Activated CD4-positive, alpha-beta T cell treated with anti-CD3 and anti-CD28 coated beads for 36 hours (primary cell): Measurements from ENCODE around the gene NHS. TPM values are rescaled to one million over a fixed set of nuclear protein-coding genes. Genes with fewer than 3 reads are reported as not detected.

ENCODE experiments used
- ATAC-seq: fragments of 200-7000 bp; cut with Tn5 transposase; one replicate; pipeline ENCODE4 v1.10.0; 2021; ENCODE audit warnings: mild to moderate bottlenecking, moderate library complexity
- CTCF ChIA-PET: fragments of 350-600 bp; sonication (Branson Sonifier 250); formaldehyde crosslinking; loops from one replicate; lab custom pipeline; 2021; ENCODE audit warnings: antibody characterized with exemption; lab: Charles Lee
- POLR2A ChIA-PET: fragments of 350-600 bp; sonication (Branson Sonifier 250); formaldehyde crosslinking; loops from one replicate; lab custom pipeline; 2021; ENCODE audit warnings: antibody characterized with exemption, inconsistent platforms; lab: Charles Lee
- DNase-seq: peaks from one replicate; pipeline ENCODE4 v3.0.0-alpha.2; 2020
- H3K27ac Mint-ChIP-seq: one replicate; pipeline ENCODE4 v1.8.0; 2021; ENCODE audit warnings: mixed read lengths
- H3K27me3 Mint-ChIP-seq: one replicate; pipeline ENCODE4 v1.8.0; 2021; ENCODE audit warnings: mixed read lengths
- H3K36me3 Mint-ChIP-seq: one replicate; pipeline ENCODE4 v1.8.0; 2021; ENCODE audit warnings: low read depth, mixed read lengths
- H3K4me1 Mint-ChIP-seq: one replicate; pipeline ENCODE4 v1.8.0; 2021; ENCODE audit warnings: mixed read lengths
- H3K4me3 Mint-ChIP-seq: one replicate; pipeline ENCODE4 v1.8.0; 2021; ENCODE audit warnings: mild to moderate bottlenecking, moderate library complexity, mixed read lengths
- H3K9me3 Mint-ChIP-seq: one replicate; pipeline ENCODE4 v1.8.0; 2021; ENCODE audit warnings: low read depth, mixed read lengths
- intact Hi-C, 2 experiments: fragments of 100-400 bp; cut with DNase I in 1 of 2; cut with micrococcal nuclease in 1 of 2; formaldehyde crosslinking; loops; one replicate each; pipeline versions ENCODE4 v1.14.2 to v1.15.1; 2022 to 2024; cut with DNase I, micrococcal nuclease
- total RNA-seq, 2 experiments: library from RNA; stranded (reverse); gene quantifications; one replicate each; pipeline ENCODE4 v1.2.3, GENCODE V29; 2021

The NHS gene
- total RNA-seq, 2 experiments from 2014 or later, result 6.7 to 10.2 TPM

DNA sequence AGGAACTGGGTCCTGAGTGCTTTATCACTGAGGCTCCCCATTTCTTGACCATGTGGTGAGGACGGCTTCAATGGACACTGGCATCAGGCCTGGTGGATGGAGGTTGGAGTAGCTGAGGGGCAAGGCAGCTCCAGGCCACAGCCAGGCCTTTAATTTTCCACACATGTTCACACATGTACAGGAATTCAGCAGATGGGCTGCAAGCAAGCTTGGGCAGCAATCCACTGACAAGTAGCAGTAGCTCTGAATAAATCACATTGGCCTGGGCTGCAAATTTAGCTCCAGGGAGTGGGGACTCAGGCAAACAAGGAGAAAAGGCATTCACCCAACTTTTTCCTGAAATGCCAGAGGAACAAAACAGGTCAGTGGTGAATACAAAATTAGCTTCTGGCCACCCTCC lies 254.5 kb downstream of the NHS start:
- ChIA-PET CTCF (no interaction called here), POLR2A (no interaction called here)
- intact Hi-C loops, result no loop called here
- H3K27me3 Mint-ChIP-seq, result peaks cover 2% of the 10 kb centered on the region
- no peaks in the 10 kb centered on the region for H3K9me3 Mint-ChIP-seq
- no peaks in the 10 kb centered on the region for H3K36me3 Mint-ChIP-seq
- H3K27ac Mint-ChIP-seq, result no peak overlapping the region
- DNase-seq (no peak), ATAC-seq (no peak)
- H3K4me3 Mint-ChIP-seq, result no peak overlapping the region
- peaks cover 6% of the 10 kb centered on the region for H3K4me1 Mint-ChIP-seq

DNA sequence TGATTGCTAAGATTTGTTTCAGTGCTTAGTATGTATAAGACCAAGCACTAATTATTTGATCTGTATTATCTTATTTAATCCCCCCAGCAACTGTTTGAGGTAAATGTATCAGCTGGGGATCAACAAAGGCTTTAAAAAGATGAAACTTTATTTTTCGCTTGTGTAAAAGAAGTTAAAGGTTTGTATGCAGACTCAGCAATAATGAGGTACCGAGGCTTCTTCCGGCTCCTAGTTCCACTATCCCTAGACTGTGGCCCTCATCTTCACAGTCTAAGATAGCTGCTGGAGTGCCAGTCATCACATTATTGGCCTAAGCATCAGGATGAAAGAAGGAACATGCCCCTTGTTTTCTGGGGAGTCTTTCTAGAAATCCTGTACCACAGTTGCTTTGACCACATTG lies 256.6 kb downstream of the NHS start:
- POLR2A ChIA-PET, result no interaction called here
- intact Hi-C loops, result loop anchor here in 1 of 2 experiments (2.0 kb wide), 1 partner anchor 23 kb away; no protein-coding TSS in a partner anchor
- Mint-ChIP-seq H3K4me3 (no peak overlapping the region), H3K27me3 (no peaks in the 10 kb centered on the region), H3K4me1 (peaks cover 6% of the 10 kb centered on the region), H3K36me3 (no peaks in the 10 kb centered on the region), H3K27ac (no peak overlapping the region), H3K9me3 (no peaks in the 10 kb centered on the region)
- CTCF ChIA-PET, result no interaction called here
- ATAC-seq, result no peak
- DNase-seq, result no peak

DNA sequence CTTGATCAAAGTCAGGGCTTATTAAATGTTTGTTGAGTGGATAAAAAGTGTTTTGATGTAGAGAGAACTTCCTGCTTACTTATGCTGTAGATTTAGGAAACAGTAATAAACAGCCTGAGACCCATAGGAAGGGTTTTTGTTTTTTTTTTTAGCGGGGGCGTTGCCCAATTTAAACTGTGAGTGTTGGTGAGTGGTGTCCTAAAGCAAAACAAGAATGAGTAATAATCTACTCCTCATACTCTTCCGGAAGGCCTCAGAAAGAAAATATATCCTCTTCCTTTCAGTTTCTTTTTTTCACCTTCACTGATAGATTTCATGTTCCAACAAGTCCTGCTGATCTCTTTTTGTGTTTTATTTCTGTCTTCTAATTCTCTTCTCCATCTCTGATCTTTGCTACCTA lies 257.9 kb downstream of the NHS start:
- CTCF ChIA-PET, result no interaction called here
- no peaks in the 10 kb centered on the region for H3K27me3 Mint-ChIP-seq
- H3K9me3 Mint-ChIP-seq, result no peaks in the 10 kb centered on the region
- intact Hi-C loops, result loop anchor here in 1 of 2 experiments (2.0 kb wide), 1 partner anchor 22 kb away; no protein-coding TSS in a partner anchor
- no peaks in the 10 kb centered on the region for H3K36me3 Mint-ChIP-seq
- DNase-seq (no peak), ATAC-seq (peak; percentile 44)
- peaks cover 6% of the 10 kb centered on the region for H3K4me1 Mint-ChIP-seq
- POLR2A ChIA-PET, result no interaction called here
- H3K4me3 Mint-ChIP-seq, result no peak overlapping the region
- peak overlapping the region; percentile 76 for H3K27ac Mint-ChIP-seq

DNA sequence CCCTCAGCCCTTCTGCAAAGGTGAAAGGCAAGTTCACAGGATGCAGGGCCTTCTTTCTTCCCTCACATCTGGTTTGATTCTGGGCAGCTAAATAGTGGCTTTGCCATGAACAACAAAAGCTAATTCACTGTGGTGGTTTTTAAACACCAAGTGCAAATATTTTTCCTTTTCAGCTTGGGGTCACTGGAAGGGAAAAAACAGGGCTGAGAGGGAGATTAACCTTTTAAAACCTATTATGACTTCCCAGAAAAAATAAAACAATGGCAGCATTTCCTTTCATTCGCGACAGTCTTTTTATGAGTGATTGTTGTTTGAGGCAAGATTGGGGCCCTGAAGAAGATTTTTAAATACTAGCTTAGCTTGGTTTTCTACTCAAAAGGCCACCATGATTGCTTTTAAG lies 258.5 kb downstream of the NHS start:
- POLR2A ChIA-PET, result no interaction called here

DNA sequence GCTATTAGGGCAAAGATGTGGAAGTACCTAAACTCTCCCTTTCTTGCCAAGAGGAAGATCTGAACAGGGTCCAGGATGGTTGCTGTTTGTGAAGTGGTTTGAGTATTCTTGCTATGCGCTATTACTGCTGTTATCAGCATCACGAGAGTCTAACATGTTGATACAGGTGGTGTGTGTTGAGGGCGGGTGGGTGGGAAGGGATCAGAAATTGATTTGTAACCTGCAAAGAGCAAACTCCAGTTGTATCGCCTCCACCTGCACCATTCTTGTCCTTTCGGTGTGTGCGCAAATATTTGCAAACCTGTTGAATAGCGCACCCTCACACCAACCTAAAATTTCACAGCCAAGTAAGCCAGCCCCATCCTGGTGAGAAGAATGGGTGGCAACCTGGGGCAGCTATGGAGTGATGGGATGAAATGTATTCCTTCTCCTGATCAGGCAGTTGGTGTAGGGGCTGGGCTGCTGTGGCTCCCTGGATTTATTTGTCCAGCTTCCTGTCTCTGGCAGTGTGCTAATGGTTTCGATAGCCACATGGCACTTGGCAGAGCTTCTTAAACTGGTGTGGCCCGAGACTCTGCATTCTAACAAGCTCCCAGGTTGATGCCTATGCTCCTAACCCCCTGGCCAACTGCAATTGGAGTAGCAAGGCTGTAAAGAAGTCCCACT lies 259.7 kb downstream of the NHS start:
- Mint-ChIP-seq H3K4me3 (no peak overlapping the region), H3K27me3 (no peaks in the 10 kb centered on the region), H3K4me1 (peaks cover 6% of the 10 kb centered on the region), H3K27ac (no peak overlapping the region), H3K36me3 (no peaks in the 10 kb centered on the region), H3K9me3 (no peaks in the 10 kb centered on the region)
- POLR2A ChIA-PET, result no interaction called here
- CTCF ChIA-PET, result no interaction called here
- intact Hi-C loops, result no loop called here
- DNase-seq, result no peak
- ATAC-seq, result no peak

More for the DNA sequence above, 258.5 kb downstream of the NHS start:
- no peaks in the 10 kb centered on the region for H3K36me3 Mint-ChIP-seq
- DNase-seq, result no peak
- no peaks in the 10 kb centered on the region for H3K9me3 Mint-ChIP-seq
- no peak for ATAC-seq
- peaks cover 6% of the 10 kb centered on the region for H3K4me1 Mint-ChIP-seq
- intact Hi-C loops, result loop anchor here in 1 of 2 experiments (2.0 kb wide), 1 partner anchor 21 kb away; no protein-coding TSS in a partner anchor
- H3K4me3 Mint-ChIP-seq, result no peak overlapping the region
- CTCF ChIA-PET, result no interaction called here
- H3K27ac Mint-ChIP-seq, result peak overlapping the region; percentile 76
- no peaks in the 10 kb centered on the region for H3K27me3 Mint-ChIP-seq

DNA sequence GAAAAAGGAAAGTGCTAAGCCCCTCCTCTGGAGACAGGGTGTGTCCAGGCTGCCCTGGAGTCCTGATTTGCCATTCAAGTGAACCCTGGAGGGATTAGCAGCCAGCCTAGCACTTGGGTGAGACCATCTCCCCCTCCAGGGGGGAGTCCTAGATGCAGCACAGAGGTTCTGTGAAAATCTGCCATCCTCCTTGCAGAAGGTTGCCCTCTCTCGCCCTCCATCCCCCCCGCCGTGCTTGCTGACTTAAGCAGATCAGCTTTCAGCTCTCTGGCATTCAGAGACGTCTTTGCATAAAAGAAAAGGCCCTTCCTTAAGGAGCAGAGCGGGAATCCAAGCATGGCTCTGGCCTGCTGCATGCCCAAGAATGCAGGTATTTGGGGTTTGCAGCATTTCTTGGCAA lies 260.2 kb downstream of the NHS start:
- H3K27me3 Mint-ChIP-seq, result no peaks in the 10 kb centered on the region
- ATAC-seq, result no peak
- POLR2A ChIA-PET, result no interaction called here

DNA sequence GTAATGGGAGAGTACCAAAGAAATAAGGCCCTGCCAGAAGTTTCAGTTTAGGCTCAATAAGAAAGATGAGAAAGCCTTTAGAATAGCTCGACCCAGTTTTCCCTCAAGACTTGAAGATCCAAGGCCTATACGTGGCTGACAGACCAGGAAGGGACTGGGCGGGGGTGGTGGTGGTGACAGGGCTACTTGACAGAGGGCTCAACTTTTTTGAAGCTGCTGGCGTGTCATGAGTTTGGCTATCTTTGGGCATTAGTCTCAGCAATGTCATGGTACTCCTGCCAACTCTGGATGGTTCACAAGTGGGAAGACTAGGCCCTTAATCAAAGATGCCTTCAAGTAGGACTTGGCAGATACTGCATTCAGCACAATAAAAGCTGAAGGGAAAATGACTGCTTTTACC lies 262.2 kb downstream of the NHS start:
- DNase-seq (no peak), ATAC-seq (no peak)
- no peaks in the 10 kb centered on the region for H3K36me3 Mint-ChIP-seq
- intact Hi-C loops, result no loop called here
- H3K27me3 Mint-ChIP-seq, result no peaks in the 10 kb centered on the region
- H3K4me3 Mint-ChIP-seq, result no peak overlapping the region
- ChIA-PET CTCF (interaction anchor here (0.6 kb wide), 1 partner anchor 314 kb away, joined by 4 read pairs; no protein-coding TSS in a partner anchor), POLR2A (no interaction called here)
- no peak overlapping the region for H3K27ac Mint-ChIP-seq
- no peaks in the 10 kb centered on the region for H3K9me3 Mint-ChIP-seq
- H3K4me1 Mint-ChIP-seq, result peaks cover 6% of the 10 kb centered on the region

More for the DNA sequence above, 260.2 kb downstream of the NHS start:
- DNase-seq, result no peak
- Mint-ChIP-seq H3K36me3 (no peaks in the 10 kb centered on the region), H3K27ac (no peak overlapping the region), H3K9me3 (no peaks in the 10 kb centered on the region), H3K4me3 (no peak overlapping the region), H3K4me1 (peaks cover 6% of the 10 kb centered on the region)
- CTCF ChIA-PET, result no interaction called here
- intact Hi-C loops, result no loop called here

DNA sequence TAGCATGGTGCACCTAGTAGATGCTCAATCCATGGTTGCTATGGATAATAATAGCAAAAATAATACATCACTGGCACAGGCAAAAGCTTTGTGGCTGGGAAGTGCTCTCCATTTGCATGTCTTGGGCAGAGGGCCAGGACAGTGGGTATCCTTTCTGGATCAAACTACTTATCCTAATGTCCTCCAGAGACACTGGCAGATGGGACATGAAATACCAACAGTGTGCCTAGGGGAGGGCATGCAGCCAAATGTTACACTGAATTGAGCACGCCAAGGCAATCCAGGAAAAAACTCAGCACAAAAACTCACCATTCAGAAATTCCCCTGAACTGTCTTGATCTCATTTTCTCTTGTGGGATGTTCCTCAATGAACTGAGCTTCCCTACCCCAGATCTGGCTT lies 263.7 kb downstream of the NHS start:
- intact Hi-C loops, result no loop called here
- ChIA-PET CTCF (no interaction called here), POLR2A (no interaction called here)
- Mint-ChIP-seq H3K4me3 (no peak overlapping the region), H3K9me3 (no peaks in the 10 kb centered on the region), H3K27me3 (no peaks in the 10 kb centered on the region), H3K27ac (no peak overlapping the region), H3K36me3 (no peaks in the 10 kb centered on the region), H3K4me1 (peaks cover 8% of the 10 kb centered on the region)
- no peak for ATAC-seq
- no peak for DNase-seq

DNA sequence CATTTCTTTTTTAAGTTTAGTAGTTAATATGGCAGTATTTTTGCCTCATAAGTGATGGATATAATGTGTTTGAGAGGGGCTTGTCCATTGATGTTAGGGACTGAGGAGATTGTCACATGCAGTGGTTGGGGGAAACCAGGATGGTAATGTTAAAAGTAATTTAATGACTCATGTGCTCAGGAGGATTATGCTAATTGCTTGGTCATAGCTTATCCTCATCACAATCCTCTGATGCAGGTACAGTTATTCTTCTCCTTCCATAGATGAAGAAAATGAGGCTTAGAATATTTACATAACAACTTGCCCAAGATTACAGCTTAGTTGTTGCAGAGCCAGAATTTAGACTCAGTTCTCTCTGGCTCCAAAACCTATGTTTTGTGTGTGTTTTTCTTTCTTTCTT lies 267.9 kb downstream of the NHS start:
- Mint-ChIP-seq H3K4me3 (no peak overlapping the region), H3K4me1 (peaks cover 9% of the 10 kb centered on the region), H3K36me3 (no peaks in the 10 kb centered on the region), H3K9me3 (no peaks in the 10 kb centered on the region), H3K27ac (no peak overlapping the region), H3K27me3 (no peaks in the 10 kb centered on the region)
- intact Hi-C loops, result no loop called here
- DNase-seq (no peak), ATAC-seq (no peak)
- CTCF ChIA-PET, result no interaction called here
- POLR2A ChIA-PET, result interaction anchor here (0.6 kb wide), 1 partner anchor 1150 kb away, joined by 3 read pairs; no protein-coding TSS in a partner anchor

DNA sequence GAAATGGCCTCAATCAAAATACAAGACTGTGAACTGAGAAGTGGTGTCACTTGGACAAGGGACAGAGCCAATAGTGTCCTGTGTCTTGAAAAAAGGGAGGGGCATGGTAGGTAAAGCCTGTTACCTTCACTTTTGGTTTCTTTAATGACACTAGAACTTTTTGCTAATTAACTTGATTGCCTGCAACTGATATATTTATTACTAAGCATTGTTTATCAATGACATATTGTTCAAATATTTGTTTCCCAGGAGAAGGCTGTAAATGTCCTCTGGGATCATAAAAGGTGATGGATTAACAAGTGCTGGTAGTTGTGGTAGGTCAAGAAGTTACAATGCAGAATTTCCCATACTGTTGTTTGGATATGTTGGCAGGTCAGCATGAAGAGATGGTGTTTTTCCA lies 268.5 kb downstream of the NHS start:
- Mint-ChIP-seq H3K27ac (no peak overlapping the region), H3K4me1 (peaks cover 9% of the 10 kb centered on the region), H3K27me3 (no peaks in the 10 kb centered on the region), H3K9me3 (no peaks in the 10 kb centered on the region), H3K36me3 (no peaks in the 10 kb centered on the region), H3K4me3 (no peak overlapping the region)
- ATAC-seq (no peak), DNase-seq (no peak)
- CTCF ChIA-PET, result no interaction called here
- intact Hi-C loops, result no loop called here
- POLR2A ChIA-PET, result interaction anchor here (0.6 kb wide), 1 partner anchor 1150 kb away, joined by 3 read pairs; no protein-coding TSS in a partner anchor

DNA sequence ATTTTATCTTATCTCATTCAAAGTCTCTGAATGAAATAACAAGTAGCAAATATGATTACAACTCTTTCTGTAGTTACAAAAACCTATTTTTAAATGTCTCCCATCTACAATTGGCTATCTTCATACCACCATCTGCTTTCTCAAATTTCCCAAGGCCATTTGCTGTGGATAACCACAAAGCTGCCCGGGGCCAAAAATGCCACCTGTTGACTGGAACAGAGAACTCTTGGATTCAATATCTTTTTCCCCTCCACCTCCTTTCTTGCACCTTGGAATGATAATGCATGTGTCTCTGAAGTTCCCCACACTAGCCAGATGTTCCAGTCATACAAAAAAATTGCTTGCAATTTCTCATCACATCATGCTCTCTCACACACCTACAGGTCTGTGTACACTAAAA lies 269.0 kb downstream of the NHS start:
- POLR2A ChIA-PET, result no interaction called here

DNA sequence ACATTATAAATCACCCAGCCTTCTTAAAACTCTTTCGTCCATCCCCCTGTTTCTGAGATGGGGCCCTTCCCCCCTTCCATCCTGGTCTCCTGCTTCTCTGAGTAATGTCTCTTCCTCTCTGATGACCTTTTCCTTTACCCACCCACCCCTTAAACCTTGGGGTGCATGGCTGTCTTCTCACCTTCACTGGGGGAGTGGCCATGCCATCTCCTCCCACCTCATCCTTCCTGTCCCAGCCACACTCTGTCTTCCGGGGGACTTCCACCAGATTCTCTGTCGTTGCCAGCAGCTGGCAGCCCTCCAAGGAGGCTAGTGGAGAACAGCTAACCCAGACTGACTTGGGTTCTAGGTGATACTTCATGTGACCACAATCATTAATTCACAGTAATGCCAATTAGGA lies 279.1 kb downstream of the NHS start:
- ChIA-PET CTCF (no interaction called here), POLR2A (no interaction called here)
- Mint-ChIP-seq H3K27me3 (peaks cover 2% of the 10 kb centered on the region), H3K4me3 (peak overlapping the region; percentile 80), H3K4me1 (peaks cover 22% of the 10 kb centered on the region), H3K36me3 (no peaks in the 10 kb centered on the region), H3K9me3 (no peaks in the 10 kb centered on the region), H3K27ac (peak overlapping the region; percentile 76)
- ATAC-seq, result peak; percentile 85
- peak; percentile 75 for DNase-seq
- intact Hi-C loops, result loop anchor here in 1 of 2 experiments (2.0 to 5.0 kb wide), 2 partner anchors 21 to 83 kb away; partner anchors contain the start of gene SCML1

More for the DNA sequence above, 269.0 kb downstream of the NHS start:
- DNase-seq (no peak), ATAC-seq (no peak)
- CTCF ChIA-PET, result no interaction called here
- H3K9me3 Mint-ChIP-seq, result no peaks in the 10 kb centered on the region
- no peak overlapping the region for H3K27ac Mint-ChIP-seq
- no peak overlapping the region for H3K4me3 Mint-ChIP-seq
- intact Hi-C loops, result no loop called here
- no peaks in the 10 kb centered on the region for H3K27me3 Mint-ChIP-seq
- peaks cover 9% of the 10 kb centered on the region for H3K4me1 Mint-ChIP-seq
- no peaks in the 10 kb centered on the region for H3K36me3 Mint-ChIP-seq
